ENCODE measurements around the gene C2CD2.

Gene C2CD2

DNA sequence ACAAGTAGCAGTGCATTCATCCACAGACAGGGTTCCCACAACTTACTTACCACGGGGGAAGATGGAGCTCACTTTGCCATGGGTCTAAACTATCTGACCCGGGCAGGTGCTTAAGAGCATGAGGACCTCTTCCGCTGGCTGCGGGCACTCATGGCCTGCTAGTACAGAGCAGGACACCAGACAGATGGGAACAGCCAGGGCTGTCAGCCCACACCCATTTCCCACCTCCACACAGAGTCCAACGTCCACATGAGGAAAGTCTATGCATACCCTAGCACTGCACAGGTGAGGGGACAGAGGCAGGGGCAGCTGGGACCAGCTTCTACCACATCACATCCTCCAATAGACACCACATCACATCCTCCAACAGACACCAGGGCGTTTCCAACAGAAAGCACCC lies 38.9 kb downstream of the C2CD2 start:
- DNase-seq (ENCODE audit: low read depth in 2 of 2, low spot score in 1 of 2): no peak

- DNase-seq (ENCODE audit: low read depth in 2 of 2, low spot score in 1 of 2): no peak
Measured at GRCh38 chr21:41914358-41914757, 39.5 kb downstream of the C2CD2 start.

DNA sequence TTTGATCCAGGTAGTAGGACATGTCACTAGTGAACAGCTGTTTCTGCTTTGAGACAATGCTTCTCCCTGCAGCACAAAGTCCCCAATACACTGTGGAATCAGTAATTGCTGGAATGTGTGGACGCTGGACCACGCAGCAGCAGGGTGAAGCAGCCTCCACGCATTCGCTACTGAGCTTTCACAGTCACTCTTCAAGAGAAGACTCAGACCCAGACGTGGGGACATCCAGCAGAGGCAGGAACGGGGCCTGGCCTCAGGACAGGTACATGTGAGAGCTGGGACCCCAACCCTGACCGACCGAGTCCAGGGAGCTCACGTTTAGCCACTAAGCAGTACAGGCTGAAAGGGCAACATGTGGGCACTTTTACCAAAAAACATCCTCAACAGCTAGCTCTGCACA lies 40.6 kb downstream of the C2CD2 start:
- DNase-seq (ENCODE audit: low read depth in 2 of 2, low spot score in 1 of 2): no peak

DNA sequence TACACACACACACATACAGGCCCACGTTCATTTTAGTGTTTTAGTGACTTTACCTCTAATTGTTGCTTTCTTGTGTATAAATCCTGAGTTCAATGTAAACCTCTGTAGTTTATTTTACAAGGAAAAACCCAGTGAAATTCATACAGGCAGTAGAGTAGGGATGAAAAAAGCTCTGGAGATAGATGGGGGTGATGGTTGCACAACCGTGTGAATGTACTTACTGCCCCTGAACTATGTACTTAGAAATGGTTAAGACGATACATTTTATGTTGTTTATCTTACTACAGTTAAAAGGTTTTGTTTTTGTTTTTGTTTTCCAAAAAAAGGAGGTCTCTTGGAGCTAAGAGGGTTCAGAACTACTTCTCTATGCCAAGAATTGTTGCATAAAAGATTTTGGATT lies 45.0 kb downstream of the C2CD2 start:
- DNase-seq (ENCODE audit: low read depth in 2 of 2, low spot score in 1 of 2): no peak

DNA sequence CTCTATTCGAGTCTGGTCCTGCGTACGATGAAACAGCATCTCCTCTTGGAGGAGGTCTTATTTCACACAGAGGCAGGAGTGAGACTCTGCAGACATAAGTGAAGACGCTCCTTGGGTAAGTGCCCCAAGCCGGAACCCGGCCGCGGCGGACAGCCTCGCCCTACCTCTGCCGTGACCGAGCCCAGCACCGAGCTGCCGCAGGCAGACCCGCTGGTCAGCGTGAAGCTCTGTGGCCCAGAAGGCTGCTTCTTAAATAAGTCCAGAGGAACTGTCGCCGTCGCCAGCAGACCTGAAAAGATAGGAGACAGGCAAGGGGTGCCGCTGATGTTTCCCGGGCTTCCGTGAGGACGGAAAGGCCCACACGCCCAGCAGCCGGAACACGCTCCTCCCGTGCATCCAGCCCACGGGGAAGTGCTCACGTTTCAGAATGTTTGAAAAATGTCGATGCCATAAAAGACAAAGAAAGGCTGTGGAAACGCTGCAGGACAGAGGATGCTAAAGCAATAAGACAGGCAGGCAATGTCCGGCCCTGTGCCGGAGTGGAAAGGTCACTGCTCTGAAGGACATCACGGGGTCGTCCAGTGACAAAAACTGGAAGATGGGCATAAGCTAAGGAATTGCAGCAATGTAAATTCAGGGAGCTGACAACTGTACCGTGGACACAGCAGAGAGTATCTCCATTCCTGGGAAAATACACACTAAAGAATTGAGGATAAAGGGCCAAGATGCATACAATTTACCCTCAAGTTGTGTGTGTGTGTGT lies 46.1 kb downstream of the C2CD2 start:
- DNase-seq (ENCODE audit: low read depth in 2 of 2, low spot score in 1 of 2): no peak

- no peak for DNase-seq (ENCODE audit: low read depth in 2 of 2, low spot score in 1 of 2)
Measured at GRCh38 chr21:41906770-41907169, 47.0 kb downstream of the C2CD2 start.

DNA sequence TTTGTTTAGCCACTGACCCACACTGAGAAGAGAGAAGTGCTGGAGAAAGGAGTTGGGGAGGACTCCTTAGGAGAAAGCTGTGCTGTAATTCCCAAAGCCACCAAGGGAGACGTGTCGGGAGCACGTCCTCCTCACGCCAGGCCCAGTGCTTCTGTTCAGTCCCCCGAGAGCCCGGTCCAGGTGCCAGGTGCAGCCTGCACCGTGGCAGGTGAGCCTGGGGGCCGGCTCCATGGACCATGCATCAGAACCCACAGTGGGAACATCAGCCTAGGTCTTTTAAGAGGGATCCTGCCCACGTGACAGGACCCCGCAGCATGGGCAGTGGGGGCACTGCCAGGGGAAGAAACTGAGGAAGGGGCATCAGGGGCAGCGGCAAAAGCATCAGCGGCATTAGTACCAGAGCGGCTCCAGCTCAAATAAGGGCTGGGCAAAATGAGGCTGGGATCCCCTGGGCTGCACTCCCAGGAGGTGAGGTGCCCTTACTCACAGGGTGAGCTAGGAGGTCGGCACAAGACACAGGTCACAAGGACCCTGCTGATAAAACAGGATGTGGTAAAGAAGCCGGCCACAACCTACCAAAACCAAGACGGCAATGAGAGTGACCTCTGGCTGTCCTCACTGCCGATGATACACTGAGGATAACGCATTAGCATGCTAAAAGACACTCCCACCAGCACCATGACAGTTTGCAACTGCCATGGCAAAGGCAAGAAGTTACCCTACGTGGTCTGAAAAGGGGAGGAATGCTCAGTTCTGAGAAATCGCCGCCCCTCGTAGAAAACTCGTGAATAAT lies 50.1 kb downstream of the C2CD2 start:
- DNase-seq (ENCODE audit: low read depth in 2 of 2, low spot score in 1 of 2): no peak

- no peak for DNase-seq (ENCODE audit: low read depth in 2 of 2, low spot score in 1 of 2)
Measured at GRCh38 chr21:41902946-41903345, 50.9 kb downstream of the C2CD2 start.

DNA sequence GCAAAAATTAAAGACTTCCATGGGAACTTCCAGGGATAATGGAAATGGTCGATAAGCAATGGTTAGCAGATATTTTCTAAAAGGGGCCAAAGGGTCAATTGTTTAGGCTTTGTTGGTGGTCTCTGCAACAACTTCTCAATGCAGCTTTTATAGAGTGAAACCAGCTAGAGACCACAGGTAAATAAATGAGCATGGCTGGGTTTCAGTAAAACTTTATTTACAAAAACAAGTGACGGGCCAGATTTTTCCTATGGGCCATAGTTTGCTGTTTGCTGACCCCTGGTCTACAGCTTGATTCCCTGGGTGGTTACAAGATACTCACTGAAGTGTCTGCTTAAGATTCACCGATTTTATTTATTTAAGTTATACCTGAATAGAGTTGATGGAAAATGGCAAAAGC lies 52.0 kb downstream of the C2CD2 start:
- no peak for DNase-seq (ENCODE audit: low read depth in 2 of 2, low spot score in 1 of 2)

- no peak for DNase-seq (ENCODE audit: low read depth in 2 of 2, low spot score in 1 of 2)
Measured at GRCh38 chr21:41901099-41901498, 52.7 kb downstream of the C2CD2 start.

DNA sequence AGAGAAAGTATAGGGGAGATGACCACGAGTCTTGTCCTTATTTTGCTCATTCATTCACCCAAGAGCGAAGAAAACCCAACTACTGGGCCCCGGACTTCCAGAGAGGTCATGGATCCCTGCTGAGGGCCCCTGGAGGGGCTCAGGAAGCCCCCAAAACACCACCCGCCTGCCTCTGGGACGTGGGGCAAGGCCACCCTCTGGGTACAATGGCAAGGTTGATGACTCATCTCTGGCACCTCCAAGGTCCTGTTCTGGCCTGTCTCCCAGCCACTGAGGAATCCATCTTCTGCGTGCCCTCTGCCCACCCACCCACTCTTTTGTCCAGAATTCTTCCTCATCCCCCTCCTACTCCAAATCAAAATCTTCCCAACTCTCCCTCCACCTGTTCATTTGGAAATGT lies 53.4 kb downstream of the C2CD2 start:
- DNase-seq (ENCODE audit: low read depth in 2 of 2, low spot score in 1 of 2): no peak

GRCh38 chr21:41899426-41900202 lies 54.2 kb downstream of the C2CD2 start:
- no peak for DNase-seq (ENCODE audit: low read depth in 2 of 2, low spot score in 1 of 2)

DNA sequence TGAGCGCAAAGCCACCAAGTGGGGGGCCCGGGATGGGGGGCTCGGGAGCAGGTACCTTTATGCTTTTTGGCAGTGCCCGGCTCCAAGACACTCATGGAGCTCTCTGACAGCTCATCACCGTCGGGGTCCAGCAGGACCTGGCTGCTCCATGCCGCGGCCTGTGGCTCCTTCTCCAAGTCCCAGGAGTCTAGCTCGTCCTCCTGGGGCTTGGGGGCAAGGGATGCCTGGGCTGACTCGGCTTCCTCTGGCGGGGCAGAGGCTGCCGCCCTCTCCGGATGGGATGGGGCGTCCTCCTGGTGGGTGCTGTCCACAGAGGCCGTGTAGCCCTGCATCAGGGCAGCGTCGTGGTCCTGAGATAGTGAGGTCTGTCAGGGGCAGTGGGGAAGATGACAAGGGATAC lies 54.8 kb downstream of the C2CD2 start:
- DNase-seq (ENCODE audit: low read depth in 2 of 2, low spot score in 1 of 2): no peak

DNA sequence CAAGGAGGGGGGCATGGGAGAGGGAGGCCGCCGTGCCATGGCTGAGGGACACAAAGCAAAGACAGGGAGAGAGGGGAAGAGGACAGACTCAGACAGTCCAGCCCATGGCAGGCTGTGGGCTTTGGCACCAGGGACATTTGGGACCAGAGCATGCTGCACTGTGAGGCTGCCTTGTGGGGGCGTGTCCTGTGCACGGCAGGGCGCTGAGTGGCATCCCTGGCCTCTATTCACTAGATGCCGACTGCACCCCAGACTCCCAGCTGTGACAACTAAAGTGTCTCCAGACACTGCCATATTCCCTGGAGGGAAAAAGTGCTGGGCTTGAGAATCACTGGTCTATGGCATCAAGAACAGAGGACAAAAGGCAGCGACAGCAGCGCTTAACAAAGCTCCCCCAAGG lies 56.1 kb downstream of the C2CD2 start:
- DNase-seq (ENCODE audit: low read depth in 2 of 2, low spot score in 1 of 2): no peak

- DNase-seq (ENCODE audit: low read depth in 2 of 2, low spot score in 1 of 2): no peak
Measured at GRCh38 chr21:41897047-41897669, 56.7 kb downstream of the C2CD2 start.

- peak in 1 of 2 donors; percentile 40 for DNase-seq (ENCODE audit: low read depth in 2 of 2, low spot score in 1 of 2)
Measured at GRCh38 chr21:41895643-41896493, 58.0 kb downstream of the C2CD2 start.

DNA sequence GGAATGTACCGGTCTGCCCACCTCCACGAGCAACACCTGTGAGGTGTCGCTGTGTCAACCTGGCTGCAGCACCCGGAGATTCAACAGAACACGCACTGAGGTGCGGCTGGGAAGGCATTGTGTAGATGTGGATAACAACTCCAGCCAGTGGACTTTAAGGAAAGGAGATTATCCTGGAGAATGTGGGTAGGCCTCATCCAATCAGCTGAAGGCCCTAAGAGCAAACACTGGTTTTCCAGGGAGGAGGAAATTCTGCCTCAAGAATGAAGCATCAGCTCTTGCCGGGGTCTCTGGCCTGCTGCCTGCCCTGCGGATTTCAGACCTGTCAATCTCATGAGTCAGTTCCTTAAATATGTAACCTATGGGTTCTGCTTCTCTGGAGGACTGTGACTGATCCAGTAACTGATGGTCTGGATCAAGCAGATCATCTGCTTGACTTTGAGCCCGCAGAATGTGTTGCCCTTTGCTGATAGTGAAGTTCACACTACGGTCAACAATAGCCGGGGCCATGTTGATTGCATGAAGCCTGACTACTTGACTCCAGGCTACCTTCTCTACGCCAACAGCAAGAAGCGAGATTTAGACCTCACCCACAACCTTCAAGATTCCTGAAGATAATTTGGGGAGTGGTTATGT lies 58.8 kb downstream of the C2CD2 start:
- DNase-seq (ENCODE audit: low read depth in 2 of 2, low spot score in 1 of 2): no peak

GRCh38 chr21:41894511-41894910 lies 59.3 kb downstream of the C2CD2 start:
- DNase-seq (ENCODE audit: low read depth in 2 of 2, low spot score in 1 of 2): no peak

- no peak for DNase-seq (ENCODE audit: low read depth in 2 of 2, low spot score in 1 of 2)
Measured at GRCh38 chr21:41892726-41893125, 61.1 kb downstream of the C2CD2 start.

DNA sequence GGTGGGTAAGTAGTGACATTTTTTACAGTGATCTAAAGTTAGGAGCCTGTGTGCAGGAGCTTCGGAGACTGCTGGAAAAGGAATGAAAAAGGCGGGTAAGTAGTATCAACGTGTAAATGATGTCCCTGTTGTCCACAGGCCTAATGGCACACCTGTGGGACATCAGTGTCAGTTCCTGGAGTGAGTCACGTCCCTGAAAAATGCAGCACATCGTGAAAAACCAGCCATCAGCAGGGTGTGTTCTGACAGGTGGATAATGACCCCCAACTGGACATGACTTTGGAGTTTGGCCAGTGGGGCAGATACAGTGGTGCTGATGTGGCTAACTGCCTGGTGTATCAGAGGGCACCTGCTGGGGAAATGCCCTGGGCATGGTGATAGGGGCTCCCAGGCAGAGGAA lies 62.7 kb downstream of the C2CD2 start:
- DNase-seq (ENCODE audit: low read depth in 2 of 2, low spot score in 1 of 2): no peak

All from stimulated activated CD8-positive, alpha-beta memory T cell treated with anti-CD3 and anti-CD28 coated beads, Interleukin-4, amount 100 ng/mL, for 1 hour (primary cell).